NCI-H1105 treated with DMSO at 0.1 percent for 48 hours (cell line): ENCODE data around the gene NDUFAF7.
"Not testable (repeated sequence)": the region's sequence is repeated elsewhere in the genome, so short reads cannot be mapped to it uniquely, and the experiment has no call there.

ENCODE experiments used
- DNase-seq: peaks from one replicate; lab custom pipeline; 2025; lab: John Stamatoyannopoulos, UW

NDUFAF7 gene

GRCh38 chr2:37282746-37283145 is 51.3 kb downstream of the NDUFAF7 start:
- DNase-seq: no peak

- no peak for DNase-seq
Measured at GRCh38 chr2:37283207-37283606, 51.7 kb downstream of the NDUFAF7 start.

- no peak for DNase-seq
Measured at GRCh38 chr2:37284381-37284780, 52.9 kb downstream of the NDUFAF7 start.

- no peak for DNase-seq
Measured at GRCh38 chr2:37287966-37288365, 56.5 kb downstream of the NDUFAF7 start.

- DNase-seq: no peak
Measured at GRCh38 chr2:37291680-37292079, 60.2 kb downstream of the NDUFAF7 start.

DNA sequence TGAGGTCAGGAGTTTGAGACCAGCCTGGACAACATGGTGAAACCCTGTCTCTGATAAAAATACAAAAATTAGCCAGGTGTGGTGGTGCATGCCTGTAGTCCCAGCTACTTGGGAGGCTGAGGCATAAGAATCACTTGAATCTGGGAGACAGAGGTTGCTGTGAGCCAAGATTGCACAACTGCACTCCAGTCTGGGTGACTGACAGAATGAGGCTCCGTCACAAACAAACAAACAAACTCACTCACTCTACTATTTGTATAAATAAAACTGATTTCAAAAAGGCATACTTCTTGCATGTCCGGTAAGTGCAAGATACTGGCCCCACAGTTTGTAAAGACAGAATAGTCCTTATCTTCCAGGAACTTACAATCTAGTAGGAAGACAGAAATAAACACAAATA is 63.4 kb downstream of the NDUFAF7 start:
- DNase-seq: not testable (repeated sequence)

DNA sequence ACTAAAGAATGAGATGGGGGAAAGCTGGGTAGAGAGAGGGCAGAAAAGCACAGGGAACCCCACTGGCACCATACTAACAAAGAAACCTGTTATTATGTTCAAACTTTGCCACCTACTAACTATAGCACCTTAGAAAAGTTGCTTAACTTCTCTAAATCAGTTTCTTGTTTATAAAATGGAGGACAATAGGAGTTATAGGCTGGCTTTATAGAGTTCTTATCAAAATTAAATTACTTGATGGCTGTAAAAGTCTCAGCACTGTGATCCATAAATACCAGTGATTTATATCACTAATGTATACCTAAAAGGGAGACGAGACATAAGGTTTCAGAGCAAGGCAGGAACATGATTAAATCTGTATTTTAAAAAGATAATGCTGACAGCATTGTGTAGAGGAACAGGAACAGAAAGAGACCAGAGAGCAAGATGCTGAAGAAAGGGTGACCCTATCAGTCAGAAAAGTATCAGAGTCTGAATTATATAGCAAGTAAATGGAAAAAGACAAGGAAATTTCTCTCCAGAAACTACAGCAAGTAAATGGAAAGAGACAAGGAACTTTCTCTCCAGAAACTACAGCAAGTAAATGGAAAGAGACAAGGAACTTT is 64.1 kb downstream of the NDUFAF7 start:
- no peak for DNase-seq

DNA sequence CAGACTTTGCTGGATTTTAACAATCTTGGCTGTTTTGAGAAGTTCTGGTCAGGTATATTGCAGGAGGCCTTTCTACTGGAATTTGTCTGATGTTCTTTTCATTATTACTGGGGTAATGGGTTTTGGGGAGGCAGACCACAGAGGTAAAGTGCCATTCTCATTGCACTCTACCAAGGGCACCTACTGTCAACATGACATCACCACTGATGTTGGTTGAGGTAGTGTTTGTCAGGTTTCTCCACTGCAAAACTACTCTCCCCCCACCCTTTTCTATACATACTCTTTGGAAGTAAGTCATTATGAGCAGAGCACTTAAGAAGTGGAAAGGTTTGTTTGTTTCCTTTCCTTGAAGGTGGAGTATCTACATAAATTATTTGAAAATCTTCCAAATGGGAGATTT is 66.2 kb downstream of the NDUFAF7 start:
- no peak for DNase-seq
